NCI-H187 treated with DMSO at 0.1 percent for 48 hours (cell line): ENCODE results near the gene SMAD7.

Experiments used
- DNase-seq: peaks from one replicate; lab custom pipeline; 2025; lab: John Stamatoyannopoulos, UW

The SMAD7 gene

DNA sequence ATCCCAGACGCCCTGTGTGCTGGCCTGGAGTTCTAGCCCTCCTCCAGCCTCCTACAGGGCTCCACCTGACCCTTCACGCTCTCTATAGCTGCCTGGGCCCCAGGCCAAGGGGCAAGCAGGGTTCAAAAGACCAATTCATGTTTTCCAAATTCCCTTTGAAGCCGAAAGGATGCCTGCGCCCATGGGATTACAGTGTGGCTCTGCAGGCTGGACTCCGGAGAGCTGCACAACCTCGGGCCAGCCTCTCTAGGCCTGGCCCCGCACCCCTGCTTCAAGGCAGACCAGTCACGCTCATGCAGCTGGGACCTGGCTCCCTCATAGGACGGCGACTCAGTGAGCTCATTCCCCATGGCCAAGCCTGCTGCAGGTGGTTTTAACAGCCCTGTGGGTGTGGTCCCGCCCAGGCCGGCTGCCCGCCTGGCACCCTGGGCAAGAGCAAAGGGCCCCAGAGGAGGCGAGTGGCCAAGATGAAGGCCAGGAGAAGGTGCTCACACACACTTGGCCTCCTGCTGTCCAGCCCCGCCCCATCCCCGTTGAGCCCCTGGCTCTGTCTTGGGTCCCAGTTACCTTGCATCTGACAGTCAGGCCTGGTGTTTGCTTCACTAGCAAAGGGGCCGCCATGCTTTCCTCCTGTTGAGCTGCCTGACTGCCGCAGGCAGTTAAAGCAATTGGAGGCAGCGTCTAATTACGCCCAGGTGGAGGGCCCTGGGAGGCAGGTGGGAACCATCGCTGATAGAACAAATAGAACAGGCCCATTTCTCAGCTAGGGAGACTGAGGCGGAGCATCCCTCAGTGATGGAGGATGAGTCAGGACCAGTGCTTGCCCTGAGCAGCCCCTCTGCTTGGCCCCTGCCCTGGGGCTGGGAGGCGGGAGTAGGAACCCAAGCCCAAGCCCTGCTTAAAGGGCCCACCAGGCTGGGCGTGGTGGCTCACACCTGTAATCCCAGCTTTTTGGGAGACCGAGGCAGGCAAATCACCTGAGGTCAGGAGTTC, 56.9 kb downstream of the SMAD7 start:
- DNase-seq = no peak

DNA sequence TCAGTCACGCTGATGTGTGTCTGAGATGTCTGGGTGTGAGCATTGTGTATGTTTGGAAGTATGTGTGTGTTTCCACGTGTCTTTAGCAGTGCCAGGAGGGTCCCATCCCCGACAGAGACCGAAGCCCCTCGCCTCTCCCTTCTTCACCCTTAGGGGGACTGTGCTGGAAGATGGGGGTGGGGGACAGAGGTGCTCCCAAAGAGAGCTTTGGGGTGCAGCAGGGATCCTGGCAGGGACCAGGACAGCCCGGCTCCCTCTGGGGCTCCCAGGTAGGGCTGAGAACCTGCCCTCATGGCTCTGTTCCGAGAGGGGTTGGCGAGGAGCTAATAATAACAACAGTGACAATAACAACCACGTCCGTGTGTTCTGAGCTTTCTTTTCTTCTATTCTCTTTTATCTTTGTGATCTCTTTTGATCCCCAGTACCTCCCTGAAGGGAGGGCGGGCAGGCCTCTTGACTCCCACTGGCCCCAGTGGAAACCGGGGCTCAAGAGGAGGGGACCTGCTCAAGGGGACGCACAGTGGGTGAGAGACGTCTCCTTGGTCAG, 57.6 kb downstream of the SMAD7 start:
- no peak for DNase-seq

DNA sequence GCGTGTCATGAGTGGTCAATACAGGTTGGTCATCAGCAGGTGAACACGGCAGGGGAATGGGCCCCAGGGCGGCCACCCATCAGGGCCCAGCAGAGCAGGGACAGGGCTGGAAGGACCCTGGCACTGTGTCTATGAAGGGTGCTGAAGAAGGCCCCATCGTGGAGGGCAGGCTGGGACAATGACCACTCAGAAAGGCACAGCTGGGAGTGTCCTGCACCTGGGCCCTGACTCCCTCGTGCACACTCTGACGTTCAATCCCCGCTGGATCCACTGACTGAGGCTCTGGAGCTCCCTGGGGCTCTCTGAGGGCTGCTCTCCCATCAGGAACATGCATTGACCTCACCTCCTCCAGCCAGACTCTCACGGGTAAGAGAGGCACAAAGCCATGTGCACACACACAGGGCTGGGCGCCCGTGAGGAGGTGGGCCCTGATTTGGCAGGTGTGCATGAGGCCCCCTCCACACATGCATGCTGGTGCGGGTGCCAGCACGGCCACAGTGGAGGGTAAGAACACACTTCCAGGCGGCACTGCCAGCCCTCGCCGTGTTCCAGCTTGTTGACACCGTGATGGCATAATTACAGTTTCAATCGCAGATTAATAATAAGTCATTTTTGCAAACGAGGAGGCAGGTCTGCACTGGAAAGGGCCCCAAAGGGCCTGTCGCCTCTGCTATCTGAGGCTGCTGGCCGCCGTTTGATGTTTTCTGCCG, 58.5 kb downstream of the SMAD7 start:
- DNase-seq = no peak

DNA sequence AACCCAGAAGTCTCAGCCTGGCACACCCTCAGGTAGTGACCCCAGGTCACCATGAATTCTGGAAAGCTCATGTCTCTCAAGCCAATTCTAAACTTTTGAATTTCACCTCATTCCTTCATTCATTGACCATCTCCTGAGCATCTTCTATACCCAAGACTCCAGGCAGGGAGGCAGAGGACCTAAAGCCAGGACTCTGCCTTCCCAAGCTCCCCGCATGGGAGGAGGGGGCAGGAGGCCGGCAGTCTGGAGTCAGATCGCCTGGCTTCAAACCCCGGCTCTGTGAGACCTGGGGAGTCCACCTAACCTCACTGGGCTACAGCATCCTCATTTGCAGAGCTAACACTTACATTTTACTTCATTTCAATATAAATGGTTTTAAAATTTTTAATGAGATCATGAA, 59.0 kb downstream of the SMAD7 start:
- DNase-seq = no peak

DNA sequence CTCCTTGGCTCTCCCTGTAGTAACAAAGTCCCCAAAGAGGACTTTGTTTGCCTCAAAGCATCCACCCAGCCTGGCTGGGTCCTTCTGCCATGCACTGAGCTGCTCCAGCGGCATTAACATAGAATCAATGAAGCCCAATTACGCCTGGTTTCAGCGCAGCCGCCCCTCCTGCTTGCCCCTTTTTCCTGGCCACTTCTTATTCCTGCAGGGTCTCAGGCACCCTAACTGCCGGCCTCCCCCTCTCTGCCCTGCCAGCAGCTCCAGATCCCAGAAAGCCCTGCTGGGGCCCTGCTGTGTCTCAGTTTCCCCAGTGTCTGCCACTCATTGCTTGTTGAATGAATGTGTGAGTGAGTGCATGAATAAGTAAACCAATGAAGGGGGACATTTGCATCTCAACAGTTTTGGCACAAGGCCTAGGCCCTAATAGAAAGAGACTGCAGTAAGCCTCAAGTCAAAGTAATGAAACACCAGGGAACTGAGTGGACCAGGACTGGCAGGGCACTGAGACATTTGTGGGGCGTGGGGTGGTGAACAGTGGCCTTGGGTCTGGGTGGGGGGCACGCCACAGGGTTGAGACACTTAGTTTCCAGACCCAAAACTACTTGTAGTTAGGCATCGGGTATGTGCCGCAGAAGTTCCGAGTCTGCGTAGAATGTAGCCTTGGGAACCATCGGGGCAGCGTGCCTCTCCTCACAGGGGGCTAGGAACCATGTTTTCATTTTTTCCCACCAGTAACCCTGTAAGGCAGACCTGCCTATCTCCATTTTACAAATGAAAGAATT, 60.6 kb downstream of the SMAD7 start:
- DNase-seq = no peak

DNA sequence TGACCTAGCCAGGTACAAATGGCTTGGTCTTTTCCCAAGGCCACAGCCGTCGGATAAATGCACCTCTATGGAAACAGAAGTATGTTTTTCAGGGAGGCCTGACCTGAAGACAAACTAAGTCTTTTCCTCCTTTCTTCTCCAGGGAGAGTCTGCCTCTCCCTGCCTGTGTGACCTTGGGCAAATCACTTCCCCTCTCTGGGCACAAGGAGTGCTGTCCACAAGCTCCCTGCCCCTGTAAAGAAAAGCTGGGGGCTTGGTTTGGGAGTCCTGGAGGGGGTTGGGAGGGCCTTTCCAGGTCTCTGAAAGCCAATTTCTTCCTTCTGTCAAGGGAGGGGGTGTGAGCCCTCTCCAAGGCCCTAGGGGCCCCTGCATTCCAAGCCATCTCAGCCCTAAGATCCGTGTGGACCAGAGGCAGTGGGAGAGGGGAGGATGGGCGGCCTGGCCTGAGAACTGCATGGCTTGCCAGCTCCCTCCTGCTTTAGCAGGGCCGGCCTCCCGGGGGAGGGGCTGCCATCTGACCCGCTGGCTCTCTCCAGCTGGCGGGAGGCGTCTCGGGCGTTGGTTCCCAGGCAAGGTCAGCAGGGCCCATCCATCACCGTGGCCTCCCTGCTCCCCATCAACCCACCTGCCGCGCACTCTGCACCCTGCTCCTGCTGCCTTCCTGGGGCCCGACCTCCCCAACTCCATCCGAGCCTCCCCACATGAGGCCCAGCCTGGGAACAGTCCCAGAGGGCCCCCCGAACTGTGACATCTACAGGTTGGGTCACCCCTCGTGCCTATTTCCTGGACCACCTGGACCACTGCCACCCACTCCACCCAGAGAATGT, 61.4 kb downstream of the SMAD7 start:
- no peak for DNase-seq

DNA sequence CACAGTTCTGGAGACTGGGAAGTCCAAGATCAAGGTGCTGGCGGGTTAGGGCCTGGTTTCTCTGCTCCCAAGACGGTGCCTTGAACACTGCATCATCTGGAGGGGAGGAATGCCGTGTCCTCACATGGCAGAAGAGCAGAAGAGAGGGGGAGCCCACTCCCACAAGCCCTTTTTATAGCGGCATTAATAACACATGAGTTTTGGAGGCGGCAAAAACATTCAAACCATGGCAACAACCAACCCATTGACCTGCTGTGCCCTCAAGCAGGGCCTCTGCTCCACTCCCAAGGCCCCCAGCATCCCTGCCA, 62.0 kb downstream of the SMAD7 start:
- DNase-seq = no peak

DNA sequence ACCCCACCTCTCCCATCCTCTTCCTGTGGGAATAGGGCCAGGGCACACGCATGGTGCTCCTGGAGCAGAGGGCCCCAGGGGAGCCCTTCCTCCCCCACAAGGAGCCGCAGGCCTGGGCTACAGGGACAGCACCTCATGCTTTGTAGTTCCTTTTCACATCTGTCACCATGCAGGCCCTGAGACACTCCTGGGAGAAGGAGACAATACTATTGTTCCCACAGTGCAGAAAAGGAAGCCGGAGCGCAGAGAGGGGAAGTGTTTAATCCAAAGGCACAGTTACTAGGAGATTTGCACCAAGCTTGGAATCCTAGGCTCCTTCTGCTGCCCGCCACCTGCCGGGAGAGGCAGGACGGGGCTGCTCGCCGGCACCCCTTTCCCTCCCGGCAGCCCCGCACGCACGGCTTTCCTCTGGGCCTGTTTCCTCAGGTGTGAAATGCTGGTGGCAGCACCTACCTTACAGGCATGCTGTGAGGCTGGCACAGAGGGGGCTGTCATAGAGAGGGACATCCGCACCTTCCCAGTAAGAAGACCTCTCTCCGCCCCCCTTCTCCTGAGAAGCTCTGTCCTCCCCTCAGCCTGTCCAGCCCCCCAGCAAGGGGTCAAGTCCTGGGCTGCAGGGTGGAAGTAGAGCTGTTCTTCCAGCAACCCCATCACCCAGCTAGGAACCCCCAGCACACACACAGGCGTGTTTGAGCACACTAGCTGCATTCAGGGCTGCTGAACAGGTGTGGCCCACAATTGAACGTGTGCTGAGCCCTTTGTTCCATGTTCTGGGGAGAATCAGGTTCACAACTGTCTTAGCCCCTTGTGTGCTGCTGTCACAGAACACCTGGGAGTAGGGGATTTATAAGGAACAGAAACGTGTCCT, 62.6 kb downstream of the SMAD7 start:
- DNase-seq = no peak

DNA sequence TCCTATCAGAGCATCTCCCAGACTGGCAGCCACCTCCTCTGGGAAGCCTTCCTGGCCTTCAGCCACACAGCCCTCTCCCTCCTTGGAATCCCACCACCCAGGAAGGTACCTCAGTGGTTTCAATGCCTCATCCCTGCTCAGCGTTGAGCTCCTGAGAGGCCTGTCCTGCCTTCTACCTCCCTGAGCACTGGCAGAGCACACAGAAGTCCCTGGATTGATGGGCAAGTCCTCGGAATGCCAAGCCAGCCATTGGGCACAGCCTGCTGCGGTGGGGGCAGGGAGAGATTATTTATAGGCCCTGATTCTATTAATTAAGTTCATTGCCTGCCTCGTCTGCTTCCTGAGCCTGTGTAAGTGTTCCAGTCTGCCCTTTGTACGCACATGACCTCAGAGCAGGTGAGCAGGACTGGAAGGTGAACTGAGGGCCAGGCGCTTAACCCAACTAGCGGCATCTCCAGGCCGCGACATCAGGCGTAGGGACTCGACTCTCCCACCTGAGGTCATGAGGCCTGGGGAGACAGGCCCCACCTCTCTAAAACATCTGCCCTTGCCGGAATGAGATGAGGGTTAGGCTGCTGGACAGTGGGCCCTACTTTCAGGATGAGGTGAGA, 63.4 kb downstream of the SMAD7 start:
- DNase-seq = no peak

DNA sequence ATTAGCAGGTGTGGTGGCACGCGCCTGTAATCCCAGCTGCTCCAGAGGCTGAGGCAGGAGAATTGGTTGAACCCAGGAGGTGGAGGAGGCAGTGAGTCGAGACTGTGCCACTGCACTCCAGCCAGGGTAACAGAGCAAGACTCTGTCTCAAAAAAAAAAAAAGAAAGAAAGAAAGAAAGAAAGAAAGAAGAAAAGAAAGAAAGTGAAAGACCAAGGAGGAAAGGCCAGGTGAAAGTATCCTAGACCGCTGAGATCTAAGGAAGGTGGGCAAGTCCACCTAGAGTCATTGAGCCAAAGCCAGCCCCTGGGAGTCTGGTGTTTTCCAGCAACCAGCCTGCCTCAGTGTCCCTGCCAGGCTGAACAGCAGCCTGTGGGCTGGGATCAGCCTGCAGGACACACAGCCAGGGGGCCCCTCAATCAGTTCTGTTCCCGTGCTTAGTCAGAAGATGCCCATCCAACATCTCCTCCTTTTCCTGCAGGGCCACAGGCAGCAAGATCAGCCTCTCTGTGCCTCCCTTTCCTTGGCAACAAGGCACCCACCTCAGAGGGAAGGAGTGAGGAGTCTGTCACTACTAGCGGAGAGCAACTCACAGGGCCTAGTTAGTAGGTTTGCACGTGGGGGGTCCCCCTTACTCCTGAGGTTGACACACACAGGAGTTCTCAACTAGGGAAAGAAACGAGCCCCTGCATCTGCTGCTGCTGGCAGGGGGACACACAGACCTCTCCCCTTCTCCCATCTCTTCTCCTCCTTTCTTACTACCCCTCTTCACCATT, 64.1 kb downstream of the SMAD7 start:
- DNase-seq = no peak

DNA sequence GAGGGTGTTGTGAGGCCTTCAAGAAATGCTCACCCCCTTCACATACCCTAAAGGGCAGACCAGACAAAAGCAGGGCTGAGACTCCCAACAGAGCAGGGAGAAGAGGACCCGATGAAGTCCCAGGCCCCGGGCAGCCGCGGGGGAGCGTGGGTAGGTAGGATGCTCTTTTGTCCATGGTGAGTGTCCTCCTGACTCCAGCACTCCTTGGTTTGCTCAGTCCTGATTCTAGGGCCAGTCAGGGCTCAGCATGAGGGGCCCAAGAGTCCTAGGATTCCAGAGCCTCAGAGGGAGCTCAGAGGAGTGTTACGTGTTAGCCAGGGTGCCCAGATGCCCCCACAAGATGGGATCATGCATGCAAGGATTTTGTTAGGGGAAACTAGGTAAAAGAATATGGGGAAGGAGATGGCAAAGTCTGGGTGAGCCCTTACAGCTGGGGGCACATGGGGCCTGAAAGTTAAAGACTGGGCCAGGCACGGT, 64.8 kb downstream of the SMAD7 start:
- no peak for DNase-seq

DNA sequence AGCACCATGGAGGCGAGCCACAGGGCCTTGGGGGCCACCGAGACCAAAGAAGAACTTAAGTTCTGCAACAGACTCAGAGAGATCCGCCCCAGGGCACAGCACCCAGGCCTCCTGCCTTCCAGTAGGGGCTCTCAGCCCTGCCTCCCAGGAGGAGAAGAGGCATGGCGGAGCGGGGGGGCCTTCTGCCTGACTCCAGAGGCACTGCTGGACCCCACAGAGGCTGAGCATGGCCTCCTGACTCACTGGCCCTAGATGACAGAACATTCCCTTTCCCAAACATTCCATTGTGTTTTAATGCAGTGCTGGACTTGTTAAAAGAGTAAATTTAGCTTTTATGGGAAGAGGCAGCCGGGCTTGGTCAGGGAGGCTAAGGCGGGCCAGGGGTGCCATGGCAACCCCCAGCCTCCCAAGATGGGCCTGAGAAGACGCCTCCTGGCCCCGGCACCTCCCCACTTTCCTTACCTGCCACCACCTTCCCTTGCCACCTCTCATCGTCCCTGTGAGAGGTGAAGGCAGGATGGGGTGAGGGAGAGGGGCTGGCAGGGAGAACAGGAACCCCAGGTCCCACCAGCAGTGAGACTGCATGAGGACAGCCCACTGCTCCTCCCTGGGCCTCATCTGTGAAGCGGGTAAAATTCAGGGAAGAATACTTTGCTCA, 65.4 kb downstream of the SMAD7 start:
- DNase-seq = no peak

DNA sequence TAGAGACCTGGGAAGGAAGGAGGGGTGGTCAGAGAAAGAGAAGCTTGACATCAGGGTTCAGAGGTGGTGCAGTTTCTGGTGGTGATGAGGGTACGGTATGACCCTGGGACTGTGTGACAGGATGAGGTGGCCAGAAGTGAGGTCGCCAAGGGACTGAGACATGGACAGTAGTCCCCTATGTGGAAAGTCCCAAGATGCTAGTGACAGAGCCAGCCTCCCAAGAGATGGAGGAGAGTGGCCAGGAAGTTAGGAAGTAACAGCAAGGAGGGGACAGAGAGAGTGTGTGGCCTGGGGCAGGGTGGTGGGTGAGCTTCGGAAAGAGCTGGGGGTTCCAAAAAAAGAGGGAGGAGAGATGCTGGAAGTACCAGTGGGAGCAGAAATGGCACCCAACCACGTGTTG, 66.0 kb downstream of the SMAD7 start:
- DNase-seq = no peak

DNA sequence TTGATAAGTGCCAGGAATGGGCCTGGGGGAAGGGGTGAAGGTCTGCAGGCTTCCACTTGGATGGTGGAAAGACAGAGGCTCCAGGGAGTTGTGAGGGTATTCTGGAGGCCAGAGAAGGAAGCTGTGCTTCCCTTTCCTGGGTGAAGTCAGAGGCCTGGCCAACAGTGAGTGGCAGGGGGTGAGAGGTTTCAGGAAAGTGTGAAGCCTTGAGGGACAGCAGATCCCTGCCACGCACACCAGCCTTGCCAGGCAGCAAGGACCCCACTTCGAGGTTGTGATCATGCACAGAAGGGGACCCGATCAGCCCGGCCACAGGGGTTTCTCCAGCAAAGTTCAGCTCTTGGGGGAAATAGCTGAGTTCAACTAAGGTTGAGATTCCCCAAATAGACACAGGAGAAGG, 66.5 kb downstream of the SMAD7 start:
- no peak for DNase-seq

DNA sequence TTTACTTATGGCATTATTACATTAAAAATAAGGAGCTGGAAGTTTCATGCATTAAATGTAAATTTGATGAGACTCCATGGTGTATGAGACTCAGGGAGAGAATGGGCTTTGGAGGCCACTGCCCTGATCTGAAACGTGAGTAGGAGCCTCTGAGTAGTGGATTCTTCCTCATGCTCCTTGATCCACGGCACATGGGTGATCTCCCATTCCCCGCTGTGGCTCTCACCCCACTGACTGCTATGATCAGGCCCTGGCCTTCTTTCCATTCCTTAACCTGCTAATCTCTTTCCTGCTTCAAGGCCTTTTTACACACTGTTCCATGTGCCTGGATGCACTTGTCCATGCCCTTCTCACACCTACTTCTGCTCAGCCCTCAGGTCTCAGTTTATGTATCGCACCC, 68.4 kb downstream of the SMAD7 start:
- DNase-seq = no peak

DNA sequence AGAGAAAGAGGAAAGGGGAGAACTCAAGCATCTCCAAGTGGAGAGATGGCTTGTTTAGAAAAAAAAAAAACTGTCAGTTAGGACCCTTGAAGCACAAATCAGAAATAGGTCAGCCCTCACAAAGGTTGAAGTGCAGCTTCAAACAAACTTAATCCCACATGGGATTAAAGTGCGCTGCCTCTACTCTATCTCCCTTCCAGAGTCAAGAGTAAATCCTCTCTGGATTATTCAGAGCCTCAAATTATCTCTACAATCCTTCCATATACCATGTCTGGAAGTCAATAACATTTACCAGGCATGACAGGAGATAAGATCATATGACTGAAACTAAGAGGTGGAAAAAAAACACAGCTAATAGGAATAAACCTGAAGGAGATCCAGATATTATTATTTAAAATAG, 69.8 kb downstream of the SMAD7 start:
- DNase-seq = no peak

DNA sequence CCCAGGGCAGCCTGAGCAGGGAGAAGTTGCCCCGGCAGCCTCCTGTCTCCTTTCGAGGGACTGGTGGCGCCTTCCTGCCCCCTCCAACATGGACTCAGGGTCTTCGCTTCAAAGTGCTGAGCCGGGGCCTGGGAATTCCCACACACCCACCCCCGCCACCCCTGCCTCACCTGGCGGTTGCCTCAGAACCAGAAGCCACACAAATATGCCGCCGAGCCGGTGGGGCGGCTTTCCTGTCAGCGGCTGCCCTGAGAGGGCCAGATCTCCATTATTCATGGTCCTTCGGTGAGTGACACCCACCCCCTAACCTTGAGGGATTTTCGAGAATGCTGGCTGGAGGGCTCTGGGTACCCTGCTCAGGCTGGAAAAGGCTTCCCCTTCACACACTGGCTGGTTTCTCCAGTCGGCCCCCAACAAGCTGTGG, 71.7 kb downstream of the SMAD7 start:
- no peak for DNase-seq

DNA sequence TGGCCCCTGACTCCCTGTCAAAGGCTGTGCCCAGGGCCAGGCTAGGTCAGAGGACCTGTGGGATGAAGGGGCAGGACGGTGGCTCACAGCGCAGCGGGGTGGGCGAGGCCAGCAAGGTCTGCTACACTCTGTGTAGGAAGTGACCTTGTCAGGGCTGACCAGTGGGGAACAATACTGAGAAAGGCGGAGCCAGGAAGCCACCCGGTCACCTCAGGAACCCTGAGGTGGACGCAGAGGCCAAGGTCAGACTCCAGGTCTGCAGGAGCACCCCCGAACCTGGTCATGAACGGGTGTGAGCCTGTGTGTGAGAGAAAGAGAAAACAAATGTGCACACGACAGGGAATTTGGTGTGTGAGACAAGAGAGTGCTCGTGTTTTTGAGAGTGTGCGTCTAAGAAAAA, 72.3 kb downstream of the SMAD7 start:
- DNase-seq = no peak

DNA sequence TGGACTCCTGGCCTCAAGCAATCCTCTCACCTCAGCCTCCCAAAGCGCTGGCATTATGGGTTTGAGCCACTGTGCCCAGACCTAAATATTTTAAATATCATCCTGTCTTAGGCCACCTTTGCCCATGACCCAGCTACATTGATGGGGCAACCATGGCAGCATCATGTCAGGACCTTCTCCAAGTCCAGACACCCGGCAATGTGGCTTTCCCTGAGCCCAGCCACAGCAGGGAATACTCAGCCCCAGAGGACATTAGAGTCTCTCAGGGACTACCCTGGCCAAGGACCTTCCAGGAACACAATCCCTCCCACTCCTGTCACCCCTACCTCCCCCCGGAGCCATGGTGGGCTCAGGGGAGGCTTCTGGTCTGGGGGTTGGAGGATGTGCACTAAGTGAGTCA, 72.8 kb downstream of the SMAD7 start:
- DNase-seq = no peak
